Neutrophil (primary cell): ENCODE measurements around the gene HJURP.

Experiments
- H3K27ac ChIP-seq: fragments of 200-600 bp; sonication (generic); 2 replicates; pipeline ENCODE4 v1.5.1; 2016; ENCODE audit warnings: mild to moderate bottlenecking, moderate library complexity
- H3K27me3 ChIP-seq: fragments of 200-600 bp; sonication (generic); 2 replicates; pipeline ENCODE4 v1.6.0; 2016; ENCODE audit warnings: mild to moderate bottlenecking
- H3K36me3 ChIP-seq: fragments of 200-600 bp; sonication (generic); 2 replicates; pipeline ENCODE4 v1.5.1; 2017
- H3K4me1 ChIP-seq, 2 experiments: fragments of 200-600 bp in 1 of 2; sonication (generic) in 1 of 2; 1 replicate in 1 of 2; 2 replicates in 1 of 2; pipeline versions ENCODE4 v1.5.1 to v1.6.1; 2013 to 2016; ENCODE audit warnings: low read depth in 1 of 2, low read length in 1 of 2, mild to moderate bottlenecking in 1 of 2, moderate library complexity in 1 of 2; ENCODE audit not compliant: control insufficient read depth in 1 of 2, insufficient read depth in 1 of 2
- H3K4me3 ChIP-seq, 2 experiments: fragments of 200-600 bp in 1 of 2; sonication (generic) in 1 of 2; 1 replicate in 1 of 2; 2 replicates in 1 of 2; pipeline ENCODE4 v1.5.1; 2013 to 2016; ENCODE audit warnings: low read depth in 1 of 2, low read length in 1 of 2, mild to moderate bottlenecking in 1 of 2, moderate library complexity in 1 of 2
- H3K9me3 ChIP-seq: fragments of 200-600 bp; sonication (generic); 2 replicates; pipeline ENCODE4 v1.5.1; 2016
- TF ChIP-seq, protein P1 (sequence below): fragments of 200-600 bp; sonication (generic); IDR thresholded peaks from 2 replicates; pipeline ENCODE4 v1.5.1; 2016; ENCODE audit warnings: antibody characterized with exemption

Gene HJURP

DNA sequence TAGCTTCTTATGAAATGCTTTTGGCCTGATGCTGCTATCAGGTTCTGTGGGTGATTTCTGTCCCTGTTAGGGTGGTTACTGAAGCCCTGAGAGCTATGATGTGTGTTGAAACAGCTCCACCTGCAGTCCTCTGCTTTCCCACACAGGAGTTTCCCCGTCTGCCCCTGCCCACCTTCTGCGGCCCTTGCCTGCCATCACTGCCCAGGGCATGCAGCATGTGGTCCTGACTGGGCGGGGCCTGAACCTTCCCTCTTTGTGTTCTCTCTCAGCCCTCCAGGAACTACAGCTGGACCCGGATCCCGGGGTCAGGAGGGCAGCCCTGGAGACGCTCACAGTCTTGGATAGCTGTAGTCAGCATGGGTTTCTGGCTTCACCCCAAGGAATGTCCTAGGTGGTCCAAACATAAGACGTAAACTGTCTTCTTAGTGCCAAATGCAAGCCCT, 21.4 kb downstream of the HJURP start:
- Histone ChIP-seq H3K4me1 (no peaks in the 10 kb centered on the region), H3K27ac (no peak overlapping the region), H3K27me3 (no peaks in the 10 kb centered on the region), H3K9me3 (no peaks in the 10 kb centered on the region), H3K4me3 (no peak overlapping the region), H3K36me3 (peaks cover 54% of the 10 kb centered on the region)
- TF ChIP-seq, protein P1, sequence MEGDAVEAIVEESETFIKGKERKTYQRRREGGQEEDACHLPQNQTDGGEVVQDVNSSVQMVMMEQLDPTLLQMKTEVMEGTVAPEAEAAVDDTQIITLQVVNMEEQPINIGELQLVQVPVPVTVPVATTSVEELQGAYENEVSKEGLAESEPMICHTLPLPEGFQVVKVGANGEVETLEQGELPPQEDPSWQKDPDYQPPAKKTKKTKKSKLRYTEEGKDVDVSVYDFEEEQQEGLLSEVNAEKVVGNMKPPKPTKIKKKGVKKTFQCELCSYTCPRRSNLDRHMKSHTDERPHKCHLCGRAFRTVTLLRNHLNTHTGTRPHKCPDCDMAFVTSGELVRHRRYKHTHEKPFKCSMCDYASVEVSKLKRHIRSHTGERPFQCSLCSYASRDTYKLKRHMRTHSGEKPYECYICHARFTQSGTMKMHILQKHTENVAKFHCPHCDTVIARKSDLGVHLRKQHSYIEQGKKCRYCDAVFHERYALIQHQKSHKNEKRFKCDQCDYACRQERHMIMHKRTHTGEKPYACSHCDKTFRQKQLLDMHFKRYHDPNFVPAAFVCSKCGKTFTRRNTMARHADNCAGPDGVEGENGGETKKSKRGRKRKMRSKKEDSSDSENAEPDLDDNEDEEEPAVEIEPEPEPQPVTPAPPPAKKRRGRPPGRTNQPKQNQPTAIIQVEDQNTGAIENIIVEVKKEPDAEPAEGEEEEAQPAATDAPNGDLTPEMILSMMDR = no peak

DNA sequence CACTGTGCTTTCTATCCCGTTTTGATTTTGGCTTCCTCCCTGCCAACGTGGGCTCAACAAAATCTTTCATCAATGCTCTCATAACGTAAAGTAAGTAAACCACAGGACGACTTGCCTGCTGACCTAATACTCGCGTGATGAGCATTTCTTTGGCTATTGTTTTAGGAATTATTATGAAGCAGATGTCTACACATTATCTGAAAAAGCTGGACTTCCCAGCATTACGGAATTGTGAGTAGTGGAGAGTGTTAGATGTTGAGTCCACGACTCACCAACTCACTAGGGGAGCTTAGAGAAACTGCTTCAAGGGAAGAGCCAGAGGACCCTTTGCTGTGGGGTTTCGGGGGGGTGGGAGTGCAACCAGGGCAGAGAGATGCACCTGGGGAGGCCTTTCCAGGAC, 21.9 kb downstream of the HJURP start:
- Histone ChIP-seq H3K27me3 (no peaks in the 10 kb centered on the region), H3K4me3 (no peak overlapping the region), H3K9me3 (no peaks in the 10 kb centered on the region), H3K27ac (no peak overlapping the region), H3K4me1 (no peaks in the 10 kb centered on the region), H3K36me3 (peaks cover 50% of the 10 kb centered on the region)
- TF ChIP-seq, protein P1 = no peak

DNA sequence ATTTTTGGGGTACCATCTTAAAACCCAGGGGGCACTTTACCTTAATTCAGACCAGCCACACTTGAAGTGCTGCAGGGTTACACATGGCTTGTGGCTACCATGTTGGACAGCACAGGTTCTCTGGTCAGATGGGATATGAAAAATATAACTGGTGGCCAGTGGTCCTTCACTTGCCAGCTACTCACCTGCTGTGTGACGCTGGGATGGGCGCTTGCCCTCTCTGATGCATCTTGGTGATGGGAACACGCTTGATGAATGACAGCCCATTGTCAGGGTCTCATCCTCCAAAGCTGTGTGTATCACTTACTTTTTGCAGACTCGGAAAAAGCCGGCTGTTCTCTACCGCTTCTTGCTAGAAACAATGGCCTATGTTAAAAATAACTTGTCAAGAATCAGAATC, 22.5 kb downstream of the HJURP start:
- H3K4me3 ChIP-seq = no peak overlapping the region
- H3K4me1 ChIP-seq = no peaks in the 10 kb centered on the region
- H3K27ac ChIP-seq = no peak overlapping the region
- H3K27me3 ChIP-seq = no peaks in the 10 kb centered on the region
- H3K9me3 ChIP-seq = no peaks in the 10 kb centered on the region
- peaks cover 44% of the 10 kb centered on the region for H3K36me3 ChIP-seq
- TF ChIP-seq, protein P1 = no peak

DNA sequence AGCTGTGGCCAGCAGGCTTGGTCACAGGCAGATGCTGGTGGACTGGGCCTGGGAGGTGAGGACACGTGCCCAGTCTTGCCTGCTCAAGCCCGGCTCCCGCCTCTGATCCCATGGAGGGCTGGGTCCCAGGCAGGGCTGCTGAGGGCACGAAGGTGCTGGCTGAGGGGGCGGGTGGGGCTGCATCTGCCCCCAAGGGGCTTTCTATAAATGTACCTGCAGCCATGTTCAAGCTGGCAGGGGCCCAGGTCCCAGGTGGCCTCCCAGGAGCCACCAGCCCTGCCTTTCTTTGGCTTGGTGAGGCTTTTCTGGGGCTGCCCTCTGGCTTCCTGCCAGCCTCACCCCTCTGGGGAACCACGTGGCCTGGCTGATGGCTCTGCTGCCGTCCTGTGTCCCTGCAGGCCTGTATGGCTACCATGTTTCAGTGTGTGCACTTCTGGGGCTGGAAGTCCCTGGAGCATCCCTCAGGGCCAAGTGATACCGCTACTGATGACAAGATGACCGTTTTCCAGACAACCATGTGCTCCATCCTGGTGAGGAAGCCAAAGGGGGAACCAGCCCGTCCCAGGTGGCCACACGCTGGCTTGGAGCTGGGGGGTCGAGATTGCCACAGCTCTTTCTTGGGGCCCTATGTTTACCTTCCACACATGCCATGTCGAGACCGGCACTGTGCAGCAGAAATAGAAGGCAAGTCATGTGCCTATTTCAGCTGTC, 23.2 kb downstream of the HJURP start:
- Histone ChIP-seq H3K27me3 (no peaks in the 10 kb centered on the region), H3K27ac (no peak overlapping the region), H3K36me3 (peaks cover 37% of the 10 kb centered on the region), H3K9me3 (no peaks in the 10 kb centered on the region), H3K4me1 (no peaks in the 10 kb centered on the region), H3K4me3 (no peak overlapping the region)
- TF ChIP-seq, protein P1 = no peak

DNA sequence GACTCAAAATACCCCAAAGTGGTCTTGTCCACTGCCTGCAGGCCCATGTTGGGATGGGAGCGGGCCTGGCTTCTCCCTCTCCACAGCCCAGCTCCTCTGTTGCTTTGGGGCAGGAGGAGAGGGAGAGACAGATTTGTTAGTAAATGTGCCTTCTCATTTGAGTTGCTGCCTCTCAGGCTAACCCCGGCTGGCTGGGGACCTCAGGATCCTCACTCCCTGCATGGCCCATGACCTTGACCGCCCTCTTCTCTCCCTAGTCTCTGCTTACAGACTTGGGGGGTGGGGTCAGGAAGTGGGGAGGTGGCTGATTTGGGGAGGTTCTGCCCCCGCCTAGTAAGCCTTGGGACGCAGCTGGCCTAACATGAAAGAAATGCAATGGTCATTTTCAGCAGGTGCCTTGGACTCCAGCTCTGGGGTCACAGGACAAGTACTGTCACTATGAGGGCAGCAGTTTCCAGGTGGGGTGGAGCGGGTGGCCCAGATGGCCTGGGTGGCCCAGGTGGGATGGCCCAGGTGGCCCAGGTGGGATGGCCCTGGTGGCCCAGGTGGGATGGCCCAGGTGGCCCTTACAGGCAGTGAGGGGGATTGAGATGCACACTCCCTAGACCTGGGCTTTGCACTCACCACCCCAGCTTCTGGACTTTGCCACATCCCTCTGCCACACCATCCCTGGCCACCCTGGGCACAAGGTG, 24.1 kb downstream of the HJURP start:
- no peaks in the 10 kb centered on the region for H3K27me3 ChIP-seq
- H3K36me3 ChIP-seq = peaks cover 28% of the 10 kb centered on the region
- H3K9me3 ChIP-seq = no peaks in the 10 kb centered on the region
- H3K4me3 ChIP-seq = no peak overlapping the region
- TF ChIP-seq, protein P1 = no peak
- H3K27ac ChIP-seq = no peak overlapping the region
- no peaks in the 10 kb centered on the region for H3K4me1 ChIP-seq
